Smooth muscle cell of bladder (primary cell): ENCODE data around the gene GPC5. TPM values are rescaled to one million over a fixed set of nuclear protein-coding genes. Genes with fewer than 3 reads are reported as not detected.

ENCODE experiments used
- total RNA-seq: library from RNA; depleted of rRNA; stranded (reverse); fragments of >200 nt; gene quantifications from 2 replicates; pipeline ENCODE4 v1.2.3, GENCODE V29; 2014

Gene GPC5
- 0.14 and 1.0 TPM in 2 replicates for total RNA-seq

GRCh38 chr13:91398413-91399188 lies at the start of gene GPC5:
TSS of gene GPC5 (plus strand) at chr13:91398621.

Other genes with a start within 250 kb of the GPC5 start
- 3.8 and 4.2 TPM in 2 replicates for gene MIR17HG, start 50.9 kb upstream of the GPC5 start, total RNA-seq